Right kidney (tissue), 1 donor: Measurements from ENCODE around the gene AP1S1.

ENCODE experiments used
- DNase-seq: peaks from one replicate; pipeline ENCODE4 v3.0.0-alpha.2; 2016

The AP1S1 gene

DNA sequence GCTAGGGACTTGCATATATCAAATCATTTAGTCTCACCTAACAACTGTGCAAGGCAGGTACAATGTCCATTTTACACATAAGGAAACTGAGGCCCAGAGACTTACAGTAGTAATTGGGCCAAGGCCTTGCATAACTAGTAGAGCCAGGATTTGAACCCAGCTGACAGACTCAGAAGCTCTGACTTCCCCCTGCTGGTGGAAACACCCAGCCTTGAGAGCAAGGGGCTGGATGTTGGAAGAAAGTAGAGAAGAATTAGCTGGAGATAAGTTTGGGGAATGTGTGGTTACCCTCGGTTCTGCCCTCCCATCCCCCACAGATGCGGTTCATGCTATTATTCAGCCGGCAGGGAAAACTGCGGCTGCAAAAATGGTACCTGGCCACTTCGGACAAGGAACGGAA lies 2.0 kb downstream of the AP1S1 start:
- no peak for DNase-seq

DNA sequence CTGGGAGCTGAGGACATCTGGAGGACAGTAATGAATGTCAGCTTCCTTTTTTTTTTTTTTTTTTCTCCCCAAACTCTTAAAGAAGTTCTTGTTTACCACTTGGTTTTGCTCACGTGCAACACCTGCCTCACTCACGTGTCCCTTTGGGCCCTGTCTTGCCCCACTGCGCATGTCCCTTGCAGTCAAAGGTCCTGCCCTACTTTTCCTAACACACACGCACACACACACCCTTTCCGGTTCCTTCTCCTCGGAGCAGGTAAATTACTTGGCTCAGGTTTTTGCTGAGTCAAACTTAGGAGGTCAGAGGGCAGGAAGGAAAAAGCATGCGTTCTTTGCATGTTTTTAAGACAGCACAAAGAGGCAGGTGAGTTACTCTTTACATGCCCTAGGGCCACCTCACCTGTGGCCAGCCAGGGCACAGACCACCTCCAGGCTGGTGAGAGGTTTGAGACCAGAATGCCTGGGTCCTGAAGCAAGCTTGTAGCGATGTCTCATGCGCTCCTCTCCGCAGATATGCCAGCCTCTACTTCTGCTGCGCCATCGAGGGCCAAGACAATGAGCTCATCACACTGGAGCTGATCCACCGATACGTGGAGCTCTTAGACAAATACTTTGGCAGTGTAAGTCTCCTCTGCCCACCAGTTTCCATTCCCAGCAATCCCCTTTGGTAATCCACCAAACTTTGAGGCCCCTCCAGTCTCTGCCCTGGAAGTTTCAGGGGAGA lies 2.8 kb downstream of the AP1S1 start:
- no peak for DNase-seq

DNA sequence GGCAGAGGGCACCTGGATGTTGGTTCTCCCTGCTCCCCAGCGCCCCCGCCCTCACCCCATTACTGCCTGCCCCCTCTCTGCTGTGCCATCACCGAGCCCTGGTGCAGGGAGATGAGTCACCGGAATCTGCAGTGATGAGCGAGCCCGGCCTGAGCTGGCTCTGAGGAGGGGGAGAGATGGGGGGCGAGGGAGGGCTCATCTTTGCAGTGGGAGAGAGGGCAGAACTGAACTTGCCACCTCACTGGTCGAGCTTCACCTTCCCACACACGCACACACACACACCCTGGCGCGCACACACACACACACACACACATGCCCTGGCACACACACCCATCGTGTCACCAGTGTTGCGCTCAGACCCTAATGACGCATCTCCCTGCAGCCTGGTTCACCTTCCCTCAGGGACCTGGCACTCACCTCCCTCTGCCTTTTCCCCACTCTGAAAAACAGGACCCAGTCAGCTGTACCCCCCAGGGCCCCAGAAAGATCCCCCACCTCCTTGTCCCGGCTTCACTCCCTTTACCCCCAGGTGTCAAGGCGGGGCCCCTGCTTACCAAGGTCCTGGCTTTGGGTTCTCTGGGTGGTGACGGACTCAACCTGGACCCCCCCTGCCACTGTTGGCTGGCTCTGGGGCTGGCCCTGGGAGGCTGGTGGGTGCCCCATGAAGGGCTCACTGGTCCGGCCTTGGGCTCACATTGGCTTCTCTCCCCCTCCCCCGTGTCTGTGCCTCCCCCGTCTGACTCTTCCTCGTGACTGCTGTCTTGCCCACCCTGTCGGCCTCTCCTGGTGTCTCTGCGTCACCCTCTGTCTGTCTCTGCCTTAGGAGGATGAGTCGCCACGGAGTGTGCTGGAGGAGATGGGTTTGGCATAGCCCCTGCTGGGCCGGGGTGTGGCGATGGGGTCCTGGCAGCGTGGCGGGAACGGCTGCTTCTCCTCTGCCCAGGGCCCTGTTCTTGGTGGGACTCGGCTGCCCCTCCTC lies 5.7 kb downstream of the AP1S1 start:
- DNase-seq: no peak

DNA sequence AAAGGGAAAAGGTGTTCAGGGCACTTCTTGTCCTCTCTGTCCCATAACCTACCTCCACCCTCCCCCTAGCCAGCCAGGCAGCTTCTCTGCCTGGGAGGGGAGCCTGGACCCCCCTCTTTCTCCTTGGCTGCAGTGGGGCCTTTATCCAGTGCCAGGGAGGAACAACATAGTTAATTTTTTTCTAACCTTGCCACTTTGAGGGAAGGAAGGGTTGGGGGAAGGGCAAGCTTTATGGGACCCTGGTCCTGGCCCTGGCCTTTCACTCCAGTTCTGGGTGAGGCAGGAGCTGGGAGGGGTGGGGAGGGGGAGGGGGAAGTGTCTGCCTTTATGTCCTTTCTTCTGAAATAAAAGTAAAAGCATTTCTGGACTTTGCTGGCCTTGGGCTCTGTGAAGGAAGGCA lies 6.6 kb downstream of the AP1S1 start:
- DNase-seq: no peak

DNA sequence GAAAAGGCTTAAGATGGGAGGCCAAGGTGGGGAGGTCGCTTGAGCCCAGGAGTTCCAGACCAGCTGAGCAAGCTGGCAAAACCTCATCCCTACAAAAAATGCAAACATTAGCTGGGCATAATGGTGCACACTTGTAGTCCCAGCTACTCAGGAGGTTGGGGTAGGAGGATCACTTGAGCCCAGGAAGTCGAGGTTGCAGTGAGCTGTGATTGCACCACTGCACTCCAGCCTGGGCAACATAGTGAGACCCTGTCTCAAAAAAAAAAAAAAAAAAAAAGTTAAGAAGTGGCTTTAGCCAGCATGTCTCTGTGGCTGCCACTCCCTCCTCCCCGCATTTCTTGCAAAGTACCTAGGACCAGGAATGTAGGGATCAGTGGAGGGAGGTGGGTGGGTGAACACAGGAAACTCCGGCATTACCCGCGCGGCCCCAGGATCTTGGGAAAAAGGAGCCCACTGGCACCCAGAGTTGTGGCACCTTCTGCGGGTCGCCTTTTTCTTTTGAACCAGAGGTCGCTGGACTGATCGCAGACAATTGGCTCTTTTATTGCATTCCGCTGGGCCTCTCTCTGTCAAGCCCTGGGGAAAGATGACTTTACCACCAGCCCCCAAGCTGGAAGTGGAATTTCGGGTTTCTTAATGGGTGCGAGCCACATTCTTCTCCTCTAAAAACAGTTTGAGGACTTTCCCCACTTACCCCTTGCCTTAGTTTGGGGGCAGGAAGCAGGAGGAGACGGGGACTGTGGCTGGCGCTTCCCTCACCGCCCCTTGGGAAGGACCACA lies 7.6 kb downstream of the AP1S1 start:
- DNase-seq: no peak

DNA sequence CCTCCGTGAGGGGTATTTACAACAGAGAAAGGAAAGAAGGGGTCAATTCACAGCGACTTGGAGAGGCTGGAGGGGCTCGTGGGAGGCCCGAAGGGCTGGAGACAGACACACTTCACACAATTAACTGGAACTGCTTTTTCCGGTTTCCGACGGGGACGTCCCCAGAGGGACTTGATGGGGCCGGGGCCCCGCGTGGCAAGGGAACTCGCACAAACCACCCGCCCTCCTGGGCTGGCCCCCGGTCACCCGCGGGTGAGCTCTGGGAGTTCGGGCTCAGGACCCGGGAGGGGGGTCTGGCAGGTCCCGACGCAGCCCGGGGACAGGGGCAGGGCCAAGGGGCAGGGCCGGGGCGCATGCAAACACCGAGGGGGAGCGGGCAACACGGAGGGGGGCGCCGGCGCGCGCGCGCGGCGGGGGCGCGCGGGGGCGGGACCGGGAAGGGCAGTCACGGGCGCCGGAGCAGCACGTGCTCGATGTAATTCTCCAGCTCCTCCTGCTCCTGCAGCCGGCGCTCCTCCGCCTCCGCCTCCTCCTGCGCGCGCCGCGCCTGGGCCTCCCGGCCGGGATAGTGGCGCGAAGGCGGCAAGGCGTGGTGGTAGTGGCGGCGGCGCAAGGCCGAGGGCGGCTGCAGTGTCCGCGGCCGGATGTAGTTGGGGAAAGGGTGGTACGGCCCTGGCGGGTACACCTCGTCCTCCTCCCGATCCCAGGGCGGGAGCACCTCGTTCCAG lies 8.4 kb downstream of the AP1S1 start:
- peak; percentile 54 for DNase-seq

DNA sequence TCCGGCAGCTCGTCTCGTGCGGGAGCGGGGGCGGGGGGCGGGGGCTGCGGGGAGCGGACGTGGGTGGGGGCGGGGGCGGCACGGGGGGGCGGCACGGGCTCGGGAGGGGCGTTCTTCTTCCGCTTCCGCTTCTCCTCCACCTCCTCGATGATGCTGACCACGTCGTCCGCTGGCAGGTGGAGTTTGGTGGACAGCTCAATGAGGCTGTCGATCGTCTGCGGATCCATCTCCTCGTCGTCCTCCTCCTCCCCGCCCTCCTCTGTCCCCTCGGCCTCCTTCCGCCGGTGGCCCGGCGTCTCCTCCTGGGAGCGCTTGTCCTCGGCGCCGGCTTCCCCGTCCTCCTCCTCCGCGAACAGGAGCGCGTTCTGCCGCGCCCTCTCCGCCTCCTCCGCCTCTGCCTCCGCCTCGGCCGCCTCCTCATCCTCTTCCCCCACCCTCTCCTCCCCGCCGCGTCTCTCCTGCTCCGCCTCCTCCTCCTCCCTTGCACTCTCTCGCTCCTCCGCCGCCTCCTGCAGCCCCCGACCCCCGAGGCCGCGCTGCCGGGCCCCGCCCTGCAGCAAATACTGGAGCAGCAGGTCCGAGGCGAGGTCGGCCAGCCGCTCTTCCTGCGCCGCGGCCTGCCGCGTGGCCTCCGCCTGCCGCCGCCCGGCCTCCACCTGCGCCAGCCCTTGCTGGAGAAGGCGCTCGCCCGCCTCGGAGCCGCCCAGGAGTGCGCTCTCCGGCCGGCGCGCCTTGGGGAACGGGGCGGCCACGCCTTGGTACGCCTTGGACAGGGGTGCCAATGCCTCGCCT lies 9.2 kb downstream of the AP1S1 start:
- peak; percentile 55 for DNase-seq

DNA sequence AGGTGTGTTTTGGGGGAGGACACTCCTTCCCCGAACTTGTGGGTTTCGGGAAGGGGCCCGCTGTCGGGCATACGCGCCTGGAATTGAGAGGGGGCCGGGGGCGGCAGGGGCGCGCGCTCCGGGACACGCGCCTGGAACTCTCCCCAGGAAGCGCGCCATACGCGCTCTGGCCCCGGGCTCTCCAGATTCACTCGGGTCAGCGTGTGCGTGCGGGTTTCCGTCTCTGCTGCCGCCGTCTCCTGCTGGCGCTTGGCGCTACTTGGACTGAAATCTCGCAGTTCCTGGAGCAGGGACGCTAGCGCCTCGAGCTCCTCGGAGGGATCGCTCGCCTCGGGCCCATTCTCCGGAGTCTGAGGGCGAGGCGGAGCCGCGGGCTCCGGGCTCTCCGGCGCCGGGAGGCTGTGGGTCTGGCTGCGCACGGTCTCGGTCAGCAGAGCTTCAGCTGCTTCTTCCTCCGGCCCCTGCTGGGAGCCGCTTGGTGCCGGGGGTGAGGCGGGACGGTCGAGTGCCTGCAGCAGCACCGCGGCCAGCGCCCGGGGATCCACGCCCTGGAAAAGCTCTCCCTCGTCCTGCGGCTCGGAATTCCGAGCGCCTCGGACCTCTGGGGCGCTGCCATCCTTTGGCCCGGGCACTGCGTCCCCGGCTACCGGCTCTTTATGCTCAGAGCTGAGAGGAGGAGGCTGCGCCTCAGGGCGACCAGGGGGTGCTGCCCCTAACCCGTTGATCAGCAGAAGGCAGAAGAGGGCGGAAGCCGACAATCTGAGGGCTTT lies 10.0 kb downstream of the AP1S1 start:
- DNase-seq: peak; percentile 70

DNA sequence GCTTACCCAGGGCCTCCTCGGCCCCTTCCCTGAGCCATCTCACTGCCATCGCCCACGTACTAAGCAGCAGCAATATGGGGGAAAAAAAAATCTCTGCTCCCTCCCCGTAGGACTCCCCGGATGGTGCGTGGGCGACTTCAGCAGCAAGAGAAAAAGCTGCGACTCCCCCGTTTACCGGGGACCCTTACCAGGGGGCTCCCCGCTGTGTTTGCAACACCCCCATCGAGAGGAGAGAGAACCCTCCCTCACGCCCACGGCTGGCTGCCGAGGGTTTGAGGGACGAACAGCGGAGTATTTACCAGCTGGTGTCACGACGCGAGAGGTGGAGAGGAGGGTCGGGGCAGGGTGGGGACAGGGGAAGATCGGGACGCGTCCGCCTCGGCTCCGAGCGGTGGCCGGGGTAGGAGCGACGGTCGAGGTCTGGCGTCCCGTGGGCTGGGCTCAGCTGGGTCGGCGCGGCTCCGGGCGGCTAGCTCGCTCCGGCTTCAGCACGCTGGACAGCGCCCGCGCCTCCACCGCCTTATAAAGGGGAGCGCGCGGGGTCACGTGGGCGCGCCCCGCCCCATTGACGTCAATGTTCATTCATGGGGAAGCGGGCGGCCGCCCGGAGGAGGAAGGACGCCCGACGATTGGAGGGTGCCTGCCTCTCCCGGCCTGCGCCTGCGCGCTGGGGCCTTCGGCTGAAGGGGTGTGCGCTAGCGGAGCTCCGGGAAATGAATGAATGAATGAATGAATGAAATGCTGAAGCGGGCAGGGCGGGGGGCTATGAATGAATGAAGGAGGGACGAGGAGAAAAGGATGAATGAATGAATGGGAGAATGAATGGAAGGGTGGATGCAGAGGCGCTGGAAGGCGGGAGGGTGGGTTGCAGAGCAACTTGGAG lies 11.0 kb downstream of the AP1S1 start, which contains the start of gene VGF:
TSS of gene VGF (minus strand) at position 495 of the 883 bp plus-strand sequence. CDS start 726 bp downstream, outside the sequence.
- peak; percentile 86 for DNase-seq

DNA sequence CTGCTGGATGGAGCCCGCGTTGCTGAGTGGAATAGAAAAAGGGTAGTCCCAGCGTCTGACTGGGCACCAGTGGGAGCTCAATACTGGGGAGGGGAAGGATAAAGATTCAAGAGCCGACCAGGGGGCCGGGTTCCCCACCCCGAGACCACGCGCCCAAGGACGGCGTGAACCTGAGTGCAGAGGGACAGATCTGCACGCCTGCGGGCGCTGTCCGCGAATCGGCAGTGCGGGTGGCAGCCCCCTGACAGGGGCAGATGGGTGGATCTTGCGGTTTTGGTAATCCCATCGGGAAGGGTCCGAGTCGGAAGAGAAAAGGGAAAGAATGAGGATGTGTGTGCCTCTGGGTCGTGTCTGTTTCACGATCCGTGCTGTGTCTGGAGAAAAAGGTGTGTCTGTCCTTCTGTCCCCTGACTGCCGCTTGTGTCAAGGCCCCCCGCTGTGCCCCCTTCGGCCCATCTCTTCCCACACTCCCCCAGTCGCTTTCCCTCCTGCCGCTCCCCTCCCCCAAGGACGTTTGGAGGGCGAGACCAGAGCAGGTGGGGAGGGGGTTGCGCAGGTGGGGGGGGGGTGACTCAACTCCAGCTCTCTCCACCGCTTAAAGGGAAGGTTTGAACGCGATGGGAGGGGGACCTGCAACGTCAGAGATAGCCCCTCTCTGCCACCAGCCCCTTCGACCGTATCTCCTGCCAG lies 11.8 kb downstream of the AP1S1 start:
- DNase-seq: no peak

DNA sequence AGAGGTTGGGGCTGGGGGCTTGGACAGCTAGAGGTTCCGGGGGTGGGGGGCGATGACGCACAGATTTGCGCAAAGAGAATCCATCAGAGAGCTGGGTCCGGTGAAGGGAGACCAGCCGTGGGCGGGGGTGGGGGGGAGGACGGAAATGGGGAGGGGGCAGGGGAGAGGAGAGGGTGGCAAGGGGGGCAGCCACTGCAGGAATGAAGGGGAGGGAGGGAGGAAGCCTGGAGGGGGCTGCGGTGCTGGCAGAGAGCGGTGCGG lies 12.3 kb downstream of the AP1S1 start:
- DNase-seq: no peak

DNA sequence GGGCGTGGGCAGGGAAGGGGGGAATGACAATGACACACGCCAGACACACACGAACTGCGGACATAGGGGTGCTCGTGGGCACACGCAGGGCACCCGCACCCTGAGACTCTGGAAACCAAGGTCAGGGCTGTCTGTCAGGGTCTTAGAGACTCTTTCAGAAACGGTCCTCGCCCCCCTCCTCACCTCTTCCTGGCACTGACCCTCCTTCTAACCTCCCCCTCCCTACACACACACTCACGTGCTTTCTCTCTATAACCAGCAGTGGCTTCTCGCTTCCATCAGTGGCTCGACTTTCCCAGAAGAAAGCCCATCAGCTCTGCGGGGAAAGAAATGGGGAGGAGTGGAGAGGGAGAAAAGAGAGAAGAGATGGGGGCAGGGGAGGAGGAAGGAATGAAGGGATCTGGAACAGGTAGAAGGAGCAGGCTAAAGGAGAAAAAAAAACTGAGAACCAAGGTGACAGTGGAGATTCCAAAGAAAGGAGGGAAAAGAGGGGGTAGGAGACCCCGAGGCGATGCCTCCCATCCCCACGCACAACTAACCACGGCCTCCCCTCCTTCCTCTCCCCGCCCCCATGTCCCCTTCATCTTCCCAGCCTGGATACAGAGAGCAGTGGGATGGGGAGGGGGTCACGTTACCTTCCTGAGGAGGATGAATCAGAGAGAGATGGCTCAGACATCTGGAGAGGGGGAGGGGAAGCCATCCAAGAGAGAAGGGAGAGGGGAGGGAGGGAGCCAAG lies 12.8 kb downstream of the AP1S1 start:
- DNase-seq: no peak

DNA sequence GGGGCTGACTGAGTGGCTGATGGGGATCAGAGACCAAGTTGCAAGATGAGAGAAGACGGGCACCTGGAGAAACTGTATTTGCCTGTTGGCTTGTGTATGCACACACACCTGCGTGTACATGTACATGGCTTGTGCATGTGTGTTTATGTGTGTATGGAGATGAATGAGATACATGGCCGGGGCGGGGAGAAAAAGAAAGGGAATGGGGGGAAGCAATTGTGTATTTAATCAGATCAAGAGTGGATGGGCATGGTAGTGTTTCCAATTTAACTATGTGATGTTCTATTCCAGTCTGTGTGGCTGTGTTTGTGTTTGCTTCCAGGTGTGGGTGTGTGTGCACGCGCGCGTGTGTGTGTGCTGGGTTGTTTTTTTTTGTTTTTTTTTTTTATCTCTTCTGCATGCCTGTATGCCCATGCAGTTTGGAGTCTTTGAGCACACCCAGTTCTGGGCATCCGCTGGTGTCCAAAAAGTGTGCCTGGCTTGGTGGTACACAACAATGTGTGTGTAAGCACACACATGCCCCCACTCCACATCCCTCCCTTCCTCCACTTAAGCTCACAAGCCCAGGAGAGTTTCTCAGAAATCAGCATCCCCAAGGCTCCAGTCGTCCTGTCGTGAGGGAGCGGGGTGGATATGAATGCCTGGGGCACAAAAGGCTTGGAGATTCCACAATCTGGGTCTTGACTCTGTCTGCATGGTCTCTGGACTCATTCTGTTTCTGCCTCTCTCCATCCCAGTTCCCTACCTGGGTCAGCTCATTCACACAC lies 13.6 kb downstream of the AP1S1 start:
- DNase-seq: no peak

DNA sequence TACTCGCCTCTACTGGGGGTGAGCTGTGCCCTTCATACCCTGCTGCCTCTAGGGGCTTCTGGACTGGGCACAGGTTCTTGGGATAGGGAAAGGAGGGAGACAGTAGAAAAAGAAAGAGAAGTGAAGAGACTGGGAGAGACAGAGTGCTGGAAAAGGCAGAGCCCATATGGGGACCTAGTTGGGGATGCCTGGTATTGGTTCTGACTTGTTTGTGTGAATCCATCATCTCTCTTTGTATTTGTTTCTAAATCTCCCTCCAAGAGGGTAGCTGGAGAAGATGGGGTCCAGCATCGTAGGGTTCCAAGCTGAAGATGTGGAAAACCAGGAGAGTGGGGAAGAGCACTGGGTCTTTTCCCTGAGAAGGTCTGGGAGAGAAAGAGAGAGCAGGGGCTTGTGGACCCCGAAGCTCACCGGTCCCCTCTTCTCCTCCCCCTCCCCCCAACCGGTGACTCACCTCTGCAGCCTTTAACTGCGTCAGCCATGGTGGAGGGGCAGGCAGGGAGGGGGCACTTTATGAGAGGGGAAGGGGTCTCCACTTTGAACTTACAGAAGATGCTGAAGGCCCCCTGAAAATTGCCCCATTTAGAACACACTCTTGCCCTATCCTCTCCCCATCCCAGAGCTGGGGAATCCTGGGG lies 14.3 kb downstream of the AP1S1 start:
- no peak for DNase-seq

DNA sequence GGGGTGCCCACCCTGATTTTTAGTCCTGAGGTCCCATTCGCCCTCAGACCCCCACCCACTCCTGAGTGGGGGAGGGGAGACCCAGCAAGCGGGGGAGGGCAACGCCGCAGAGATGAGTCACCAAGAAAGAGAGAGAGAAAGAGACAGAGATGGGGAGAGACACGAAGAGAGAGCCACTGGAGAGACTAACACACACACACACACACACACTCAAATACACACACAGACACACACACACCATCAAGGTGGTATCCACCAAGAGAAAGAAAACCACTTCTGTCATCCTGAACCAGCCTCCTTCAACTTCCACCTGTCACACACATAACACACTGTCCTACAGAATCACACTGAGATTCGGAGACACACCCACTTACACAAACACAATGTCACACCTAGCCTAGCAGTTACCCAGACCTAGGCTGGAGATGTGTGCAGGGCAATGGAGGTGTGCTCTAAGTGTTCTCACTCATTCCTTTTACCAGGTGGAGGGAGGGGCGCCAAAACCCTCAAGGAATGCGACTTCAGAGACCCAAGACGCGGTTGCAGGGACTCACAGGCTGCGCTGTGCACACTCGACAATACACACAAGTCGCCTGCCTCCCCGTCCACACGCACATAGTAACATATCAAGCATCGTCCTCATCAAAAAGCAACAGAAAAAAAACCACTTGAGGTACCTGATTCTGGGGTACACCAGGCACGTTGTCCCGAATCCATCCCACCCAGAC lies 15.0 kb downstream of the AP1S1 start:
- DNase-seq: peak; percentile 52
